Stimulated activated CD4-positive, alpha-beta T cell treated with anti-CD3 and anti-CD28 coated beads, TNF-alpha, amount 100 ng/mL, for 24 hours (primary cell): ENCODE results near the gene GAL.
"Not testable (repeated sequence)": the region's sequence is repeated elsewhere in the genome, so short reads cannot be mapped to it uniquely, and the experiment has no call there.

Experiments used
- DNase-seq, 3 experiments: peaks; one replicate each; pipeline ENCODE4 v3.0.0-alpha.2; 2020; ENCODE audit warnings: low read depth in 3 of 3

GAL gene, protein sequence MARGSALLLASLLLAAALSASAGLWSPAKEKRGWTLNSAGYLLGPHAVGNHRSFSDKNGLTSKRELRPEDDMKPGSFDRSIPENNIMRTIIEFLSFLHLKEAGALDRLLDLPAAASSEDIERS

GRCh38 chr11:68684385-68685356, at the start of gene GAL:
GAL (plus strand) TSS chr11:68684544; CDS start chr11:68684924, 380 bp downstream.
- DNase-seq, result peak in 1 of 3 experiments; percentile 11

DNA sequence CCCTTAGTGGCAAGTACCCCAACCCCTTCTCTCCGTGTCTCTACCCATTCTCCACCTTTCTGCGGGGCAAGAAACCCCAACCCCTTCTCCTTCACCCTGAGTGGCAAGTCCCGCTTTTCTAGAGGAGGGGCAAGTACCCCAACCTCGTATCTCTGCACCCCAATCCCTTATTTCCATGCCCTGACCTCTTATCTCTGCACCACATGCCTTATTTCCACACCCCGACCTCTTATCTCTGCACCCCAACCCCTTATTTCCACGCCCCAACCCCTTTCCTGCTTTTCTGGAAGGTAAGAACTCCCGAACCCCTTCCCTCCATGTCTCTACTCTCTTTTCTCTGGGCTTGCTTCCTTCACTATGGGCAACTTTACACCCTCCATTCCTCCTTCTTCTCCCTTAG, 49.7 kb upstream of the GAL start:
- DNase-seq, result not testable (repeated sequence)

- not testable (repeated sequence) for DNase-seq
Measured at GRCh38 chr11:68635172-68635571, 49.2 kb upstream of the GAL start.

- not testable (repeated sequence) for DNase-seq
Measured at GRCh38 chr11:68635883-68636282, 48.5 kb upstream of the GAL start.

- not testable (repeated sequence) for DNase-seq
Measured at GRCh38 chr11:68639322-68639721, 45.0 kb upstream of the GAL start.

DNA sequence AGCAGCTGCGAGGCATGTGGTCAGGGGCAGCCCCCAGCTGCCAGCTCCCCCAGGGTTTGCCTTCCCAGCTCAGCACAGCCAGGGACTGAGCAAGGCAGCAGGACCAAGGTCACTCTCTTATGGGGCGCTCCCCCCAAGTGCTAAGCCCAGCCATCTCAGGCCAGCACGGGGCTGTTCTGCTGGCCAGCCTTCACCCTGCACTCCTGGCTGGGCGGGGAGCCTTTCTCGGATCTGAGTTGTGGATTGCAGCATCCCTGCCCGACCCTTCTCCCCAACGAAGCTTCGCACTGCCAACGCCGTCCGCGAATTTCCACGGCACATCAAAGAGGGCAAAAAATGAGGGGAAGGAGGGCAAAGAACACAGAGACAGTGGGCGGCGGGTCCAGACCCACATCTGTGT, 42.5 kb upstream of the GAL start:
- no peak for DNase-seq

DNA sequence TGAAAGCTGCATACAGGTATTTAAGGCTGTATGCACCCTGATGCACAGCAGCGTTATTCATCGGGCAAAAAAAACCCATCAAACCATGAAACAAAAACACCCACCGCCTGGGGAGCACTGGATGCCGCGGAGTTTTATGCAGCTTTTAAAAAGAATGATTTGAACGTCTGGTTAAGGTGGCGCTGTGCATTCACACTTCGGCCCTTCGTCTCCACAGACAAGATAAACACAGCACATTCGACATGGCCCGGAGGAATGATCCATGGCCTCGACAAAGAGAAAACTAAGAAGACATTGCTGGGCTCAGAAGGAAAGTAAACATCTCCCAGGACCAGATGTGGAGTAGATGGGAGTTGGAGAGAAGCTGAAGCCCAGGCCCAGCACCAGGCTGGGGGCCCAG, 40.8 kb upstream of the GAL start:
- no peak for DNase-seq

DNA sequence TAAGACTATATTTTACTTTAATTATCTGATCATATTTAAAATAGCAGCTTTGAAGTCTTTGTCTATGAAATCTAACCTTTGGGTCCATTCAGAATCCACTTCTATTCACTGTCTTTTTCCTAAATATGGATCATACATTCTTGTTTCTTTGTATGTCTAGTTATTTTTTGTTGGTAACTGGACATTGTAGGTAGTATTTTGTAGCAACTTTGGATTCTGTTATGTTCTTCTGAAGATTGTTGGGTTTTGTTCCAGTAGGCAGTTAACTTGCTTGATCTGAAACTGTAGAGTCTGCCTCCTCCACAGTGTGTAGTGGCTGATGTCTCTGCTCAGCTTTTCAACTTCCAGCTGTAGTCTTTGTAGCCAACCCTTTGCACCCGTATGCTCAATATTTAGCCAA, 37.5 kb upstream of the GAL start:
- DNase-seq, result no peak

DNA sequence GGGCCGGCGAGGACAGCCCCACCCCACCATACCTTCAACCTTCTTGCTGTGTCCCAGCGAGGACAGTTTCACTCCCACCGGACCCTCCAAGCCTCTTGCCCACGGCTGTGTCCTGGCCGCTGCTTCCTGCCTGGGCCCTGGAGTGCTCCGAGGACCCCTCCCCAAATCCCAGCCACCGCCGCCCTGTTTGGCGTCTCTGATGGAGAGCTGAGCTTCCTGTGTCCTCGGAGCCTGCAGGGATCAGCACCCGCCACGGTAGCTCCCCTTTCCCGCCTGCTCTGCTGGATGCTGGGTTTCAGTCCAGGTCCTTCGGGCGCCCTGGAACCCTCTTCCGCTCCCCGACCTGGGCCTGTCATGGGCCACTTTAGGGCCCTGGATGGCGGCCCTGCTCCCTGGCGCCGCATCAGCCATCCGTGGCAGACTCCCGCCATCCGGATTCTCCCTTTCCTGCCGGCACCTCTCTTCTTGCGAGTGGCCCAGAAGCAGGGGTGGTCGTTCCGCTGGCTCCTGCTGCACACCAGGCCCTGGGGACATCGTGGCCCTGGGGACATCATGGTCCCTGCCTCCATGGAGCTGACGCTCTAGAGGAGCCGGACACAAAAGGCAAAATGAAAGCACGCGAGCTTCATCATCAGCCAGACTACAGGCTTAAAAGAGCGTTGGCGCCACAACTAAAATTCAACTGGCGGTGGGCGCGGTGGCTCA, 34.3 kb upstream of the GAL start:
- no peak for DNase-seq

GRCh38 chr11:68650801-68651200, 33.5 kb upstream of the GAL start:
- DNase-seq, result no peak

DNA sequence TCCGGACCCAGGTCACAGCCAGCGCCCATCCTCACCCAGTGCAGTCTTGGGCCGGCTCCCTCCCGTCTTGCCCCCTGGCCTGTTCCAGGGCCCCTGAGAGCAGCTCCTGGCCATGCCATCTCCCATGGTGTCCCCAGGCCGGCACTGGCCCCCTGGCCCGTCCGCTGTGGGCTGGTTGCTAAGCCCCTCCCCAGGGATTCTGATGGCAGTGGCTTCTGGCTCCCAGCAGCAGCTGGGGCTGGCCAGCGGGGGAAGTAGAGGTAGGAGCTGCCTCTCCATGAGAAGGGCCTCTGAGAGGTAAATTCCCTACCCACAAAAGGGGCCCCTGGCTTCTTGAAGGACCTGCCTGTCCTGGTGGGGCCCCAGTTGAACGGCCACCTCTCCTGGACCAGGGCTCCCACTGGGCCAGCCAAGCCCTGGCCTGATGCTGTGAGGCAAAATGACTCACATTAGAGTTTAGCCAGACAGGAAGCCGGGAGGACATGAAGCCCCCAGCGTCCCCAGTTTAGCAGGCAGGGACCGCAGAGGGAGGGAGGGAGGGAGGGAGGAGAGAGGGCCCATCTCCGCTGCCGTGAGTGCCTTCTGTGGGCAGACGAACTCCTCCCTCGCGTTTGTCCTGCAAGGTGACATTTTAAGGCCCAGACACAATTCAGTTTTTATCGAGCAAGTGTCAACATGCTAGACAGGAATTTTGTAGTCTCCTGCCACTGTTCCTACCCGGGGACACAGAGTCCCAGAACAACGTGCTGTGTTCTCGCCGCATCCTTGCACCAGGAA, 32.9 kb upstream of the GAL start:
- no peak for DNase-seq

- no peak for DNase-seq
Measured at GRCh38 chr11:68651985-68652682, 32.2 kb upstream of the GAL start.

- DNase-seq, result no peak
Measured at GRCh38 chr11:68652683-68653156, 31.6 kb upstream of the GAL start.

DNA sequence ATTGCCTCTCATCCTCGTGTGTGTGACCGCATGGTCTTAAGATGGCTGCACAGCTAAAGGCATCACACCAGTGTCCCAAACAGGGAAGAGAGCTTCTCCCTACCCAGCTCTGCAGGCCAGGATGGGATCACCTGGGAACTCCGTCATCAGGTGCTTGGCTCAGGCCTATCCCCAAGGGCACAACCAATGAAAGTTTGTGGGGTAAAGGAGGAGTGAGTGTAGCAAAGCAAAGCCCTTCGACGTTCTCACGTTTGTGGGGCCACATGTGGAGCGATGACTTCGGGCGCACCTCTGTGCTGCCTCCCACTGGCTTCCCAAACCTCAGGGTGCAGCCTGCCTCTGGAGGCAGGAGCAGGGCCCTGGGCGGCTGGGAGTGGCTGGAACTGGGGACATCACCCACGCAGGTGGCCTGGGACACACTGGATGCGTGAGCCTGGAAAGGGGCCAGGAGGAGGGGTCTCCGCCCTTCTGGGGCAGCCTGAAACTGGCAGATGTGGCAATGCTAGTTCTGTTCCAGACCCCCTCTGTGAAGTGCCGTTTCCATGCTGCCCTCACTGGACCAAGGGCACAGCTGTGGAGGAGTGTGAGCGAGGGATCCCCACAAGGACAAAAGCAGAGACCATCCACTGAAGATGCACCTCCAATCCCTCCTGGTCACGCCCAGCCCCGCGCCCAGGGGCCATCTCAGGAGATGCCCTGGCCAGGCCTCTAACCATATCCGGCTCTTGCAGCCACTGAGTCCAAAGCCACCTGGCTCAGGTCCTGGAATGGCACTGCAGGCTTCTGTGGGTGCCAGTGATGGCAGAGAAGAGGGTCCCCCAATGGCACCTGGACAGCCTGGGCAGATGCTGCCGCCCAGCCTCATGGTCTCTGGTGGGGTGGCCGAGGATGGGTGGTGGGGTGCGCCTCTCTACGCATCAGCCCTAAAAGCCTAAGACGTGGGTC, 30.6 kb upstream of the GAL start:
- no peak for DNase-seq

GRCh38 chr11:68654978-68655377, 29.4 kb upstream of the GAL start:
- no peak for DNase-seq

DNA sequence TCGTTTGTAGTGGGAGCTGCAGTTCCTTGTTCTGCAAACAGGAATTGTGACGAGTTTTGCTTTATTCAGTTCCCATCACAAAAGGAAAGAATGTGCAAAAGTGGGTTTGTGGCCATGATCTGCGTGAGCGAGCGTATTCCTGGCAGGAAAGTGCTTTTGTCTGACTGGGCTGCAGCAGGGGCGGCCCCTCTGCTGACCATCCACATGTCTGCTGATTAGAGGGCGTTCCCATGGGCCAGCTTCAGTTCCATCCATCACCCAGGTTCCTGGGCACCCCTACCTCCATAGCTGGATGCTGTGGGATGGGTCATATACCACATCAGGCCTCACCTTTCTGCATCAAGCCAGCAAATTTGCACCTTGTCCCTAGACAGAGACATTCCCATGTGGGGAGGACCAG, 28.9 kb upstream of the GAL start:
- no peak for DNase-seq

GRCh38 chr11:68655806-68656205, 28.5 kb upstream of the GAL start:
- DNase-seq, result no peak

DNA sequence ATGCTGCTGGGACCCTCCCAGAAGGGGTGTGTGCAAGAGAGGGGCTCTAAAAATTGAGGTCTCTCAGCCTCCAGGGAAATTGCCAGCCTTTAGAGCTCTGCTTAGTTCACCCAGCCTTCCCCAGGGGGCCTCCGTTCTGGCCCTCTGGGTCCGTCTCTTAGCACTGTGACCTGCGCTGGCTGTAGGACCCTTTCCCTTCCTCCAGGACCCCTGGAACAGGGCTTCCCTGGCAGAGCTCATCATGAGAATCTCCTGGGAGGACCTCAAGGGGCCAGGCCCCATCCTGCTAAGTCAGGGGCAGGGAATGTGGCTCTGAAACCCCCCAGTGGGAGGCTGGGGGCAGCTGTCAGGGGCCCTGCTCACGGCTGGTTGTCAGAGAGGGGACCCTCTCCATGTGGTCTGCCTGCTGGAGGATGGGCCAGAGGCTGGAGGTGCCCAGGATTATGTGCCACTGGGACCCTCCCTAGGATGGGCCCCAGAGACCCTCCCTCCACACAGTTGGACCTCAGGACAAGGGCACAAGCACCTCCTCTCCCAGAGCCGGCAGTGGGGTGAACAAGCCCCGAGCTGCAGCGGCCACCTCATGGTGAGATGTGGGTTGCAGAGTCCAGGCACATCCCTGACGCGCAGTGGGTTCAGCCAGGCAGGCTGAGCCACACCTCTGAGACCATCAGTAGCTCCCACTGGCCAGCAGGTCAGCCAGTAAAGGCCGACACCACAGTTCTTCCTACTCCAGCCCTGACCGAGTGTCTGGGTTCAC, 27.1 kb upstream of the GAL start:
- DNase-seq, result no peak

DNA sequence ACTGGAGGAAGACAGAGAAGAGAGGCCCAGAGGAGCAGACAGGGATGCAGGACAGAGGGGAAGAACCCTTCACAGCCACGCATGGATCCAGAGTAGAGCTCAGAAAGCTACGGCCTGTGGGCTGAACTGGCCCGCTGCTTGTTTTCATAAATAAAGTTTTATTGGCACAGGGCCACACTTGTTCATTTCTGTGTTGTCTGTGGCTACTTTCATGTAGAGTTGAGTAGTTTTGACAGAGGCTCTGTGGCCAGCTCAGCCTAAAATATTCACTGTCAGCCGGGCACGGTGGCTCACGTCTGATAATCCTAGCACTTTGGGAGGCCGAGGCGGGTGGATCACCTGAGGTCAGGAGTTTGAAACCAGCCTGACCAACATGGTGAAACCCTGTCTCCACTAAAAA, 26.2 kb upstream of the GAL start:
- DNase-seq, result no peak
